Stimulated activated CD8-positive, alpha-beta memory T cell treated with anti-CD3 and anti-CD28 coated beads, Interleukin-12 subunit alpha, Interleukin-12 subunit beta, amount 100 ng/mL, for 1 hour (primary cell): ENCODE data around the gene ARAP1.
"Not testable (repeated sequence)": the region's sequence is repeated elsewhere in the genome, so short reads cannot be mapped to it uniquely, and the experiment has no call there.

Experiments used
- DNase-seq: peaks from one replicate; pipeline ENCODE4 v3.0.0-alpha.2; 2020; ENCODE audit warnings: low read depth

Gene ARAP1

DNA sequence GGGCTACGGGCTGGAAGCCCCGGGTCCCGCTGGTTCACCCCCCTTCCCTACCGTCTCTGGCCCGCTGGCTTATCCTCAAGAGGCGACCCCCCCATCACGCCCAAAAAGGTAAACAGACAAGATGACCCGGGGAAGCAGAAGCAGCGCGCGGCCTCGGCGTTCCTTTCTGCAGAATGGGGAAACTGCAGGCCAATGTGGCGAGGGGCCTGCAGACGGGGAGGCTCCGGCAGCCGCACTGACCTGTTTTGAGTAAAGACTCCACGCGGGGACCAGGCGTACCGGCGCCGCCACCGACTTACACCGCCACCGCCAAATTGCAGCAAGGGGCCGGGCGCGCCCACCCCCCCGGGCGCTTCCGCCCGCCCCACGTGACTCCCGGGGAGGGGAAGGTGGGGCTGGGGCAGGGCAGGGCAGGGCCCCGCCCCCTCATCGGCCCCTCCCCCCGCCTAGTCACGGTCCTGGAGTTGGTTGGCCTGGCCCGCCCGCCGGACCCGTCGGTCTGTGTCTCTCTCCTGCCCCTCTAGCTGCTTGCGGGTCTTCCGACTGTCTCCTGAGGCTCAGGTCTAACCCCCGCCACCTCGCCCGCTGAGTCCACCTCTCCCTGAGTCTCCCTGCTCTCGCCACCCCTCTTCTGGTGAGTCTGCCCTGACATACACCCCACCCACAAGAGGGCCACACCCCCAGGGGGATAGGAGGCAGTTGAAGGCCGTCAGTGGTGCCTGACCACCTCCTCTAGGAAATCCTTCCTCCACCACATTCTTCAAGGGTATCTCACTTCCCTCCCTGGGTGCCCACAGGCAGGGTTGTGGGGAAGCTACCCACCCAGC is at the start of gene ARAP1:
ARAP1 (minus strand) TSS at position 321 of the 827 bp plus-strand sequence. CDS start 25,280 bp downstream, outside the sequence.
- DNase-seq = peak; percentile 49

DNA sequence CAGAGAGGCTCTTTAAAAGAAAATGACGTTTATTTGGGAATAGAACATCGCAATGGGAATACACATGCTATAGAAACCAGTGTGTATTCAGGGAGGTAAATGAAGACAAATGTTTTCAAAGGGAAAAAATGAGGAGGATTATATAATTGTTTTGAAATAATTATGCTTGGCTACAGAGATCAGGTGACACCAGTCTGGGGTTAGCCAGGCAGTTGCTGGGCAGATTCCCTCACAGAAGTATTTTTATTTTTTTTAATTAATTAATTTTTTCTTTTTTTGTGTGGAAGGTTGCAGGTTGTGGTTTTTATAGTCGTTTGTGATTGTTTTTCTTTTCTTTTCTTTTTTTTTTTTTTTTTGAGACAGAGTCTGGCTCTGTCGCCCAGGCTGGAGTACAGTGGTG is 47.2 kb upstream of the ARAP1 start:
- no peak for DNase-seq

DNA sequence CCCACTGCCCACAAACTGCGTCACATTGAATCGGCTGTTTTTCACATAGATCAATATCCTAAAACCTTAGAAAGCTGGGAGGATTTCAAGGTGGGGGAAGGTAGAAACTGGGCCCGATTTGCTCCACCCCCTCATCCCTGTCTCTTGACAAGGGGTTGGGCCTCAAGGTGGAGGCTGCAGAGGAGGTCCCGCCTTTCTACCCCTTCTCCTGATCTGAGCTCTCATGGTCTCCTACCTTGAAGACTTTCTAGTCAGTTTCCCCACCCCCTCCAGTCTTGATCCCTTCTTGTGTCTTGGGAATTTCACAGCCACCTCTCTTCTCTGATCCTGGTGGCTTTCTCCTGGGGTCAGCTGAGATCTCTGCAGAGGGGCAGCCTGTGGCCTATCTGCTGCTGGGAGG is 46.2 kb upstream of the ARAP1 start:
- no peak for DNase-seq

DNA sequence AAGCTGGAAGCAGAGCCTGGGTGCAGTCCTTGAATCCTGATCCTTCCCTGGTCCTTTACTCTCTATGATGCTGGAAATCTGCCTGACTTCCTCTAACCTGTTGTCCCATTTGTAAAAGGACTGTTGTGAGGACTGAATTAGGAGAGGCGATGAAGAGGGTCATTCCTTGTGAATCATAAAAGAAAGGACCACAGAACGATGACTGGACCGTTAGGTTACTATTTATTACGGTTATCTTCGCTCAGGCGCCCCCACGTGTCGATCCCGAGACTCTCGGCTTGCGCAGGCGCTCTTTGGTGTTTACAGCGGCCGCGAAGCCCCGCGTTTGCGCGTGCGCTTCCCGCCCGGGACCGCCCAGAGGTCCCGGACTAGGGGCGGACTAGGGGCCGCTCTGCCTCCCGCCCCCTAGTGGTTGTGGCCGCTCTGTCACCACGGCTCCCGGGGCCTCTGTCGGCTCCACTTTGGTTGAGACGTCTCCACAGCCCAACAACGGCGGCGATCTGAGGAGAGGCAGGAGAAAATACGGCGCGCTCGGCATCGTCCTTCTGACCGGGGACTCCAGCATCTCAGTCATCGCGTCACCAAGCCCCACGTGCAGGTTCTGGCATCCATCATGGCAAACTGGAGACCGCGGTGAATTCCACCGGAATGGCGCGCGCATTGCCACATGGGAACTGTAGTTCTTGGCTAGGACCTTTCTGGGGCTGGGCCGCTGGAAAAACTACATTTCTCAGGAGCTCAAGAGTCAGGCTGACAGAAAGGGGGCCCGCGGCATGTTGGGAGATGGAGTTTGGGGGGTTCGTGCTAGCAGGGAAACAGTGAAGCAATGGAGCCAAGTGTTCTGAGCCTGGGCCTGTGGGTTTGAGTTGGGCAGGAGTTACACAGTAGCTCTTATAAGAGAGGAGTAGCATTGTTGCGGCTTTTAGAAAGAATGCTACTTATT is 41.5 kb upstream of the ARAP1 start, which contains the start of gene STARD10:
STARD10 (minus strand) TSS at position 623 of the 943 bp plus-strand sequence. CDS start 12,866 bp downstream, outside the sequence.
- peak; percentile 92 for DNase-seq

- no peak for DNase-seq
Observed at GRCh38 chr11:72793076-72793424, 40.8 kb upstream of the ARAP1 start.

DNA sequence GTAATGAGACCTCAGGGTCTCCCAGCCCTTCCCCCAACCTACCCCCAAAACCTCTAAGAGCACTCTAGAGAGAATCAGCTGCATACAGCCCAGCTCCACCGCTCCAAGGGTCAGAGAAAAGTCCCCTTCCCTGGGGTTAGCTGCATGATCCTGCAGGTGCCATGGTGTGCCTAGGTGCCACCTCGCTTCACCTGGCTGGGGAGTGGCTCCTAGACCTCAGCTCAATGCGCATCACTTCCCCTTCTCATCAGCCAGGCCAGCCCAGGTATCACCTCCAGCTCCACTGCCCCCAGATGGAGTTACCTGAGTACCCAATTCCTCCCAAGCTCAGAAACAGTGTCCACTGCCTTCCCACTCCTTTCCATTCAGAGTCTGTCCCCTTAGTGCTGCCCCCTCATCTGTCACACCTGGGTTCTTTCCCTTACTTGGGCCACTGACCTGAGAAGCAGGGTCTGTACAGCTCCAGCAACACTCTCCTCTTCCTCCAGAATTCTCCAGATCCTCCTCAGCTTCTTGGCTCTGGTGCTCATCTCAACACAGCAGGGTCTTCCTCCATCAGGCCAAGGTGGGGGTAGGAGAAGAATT is 40.3 kb upstream of the ARAP1 start:
- DNase-seq = no peak

GRCh38 chr11:72791228-72791627 is 39.0 kb upstream of the ARAP1 start:
- DNase-seq = not testable (repeated sequence)

DNA sequence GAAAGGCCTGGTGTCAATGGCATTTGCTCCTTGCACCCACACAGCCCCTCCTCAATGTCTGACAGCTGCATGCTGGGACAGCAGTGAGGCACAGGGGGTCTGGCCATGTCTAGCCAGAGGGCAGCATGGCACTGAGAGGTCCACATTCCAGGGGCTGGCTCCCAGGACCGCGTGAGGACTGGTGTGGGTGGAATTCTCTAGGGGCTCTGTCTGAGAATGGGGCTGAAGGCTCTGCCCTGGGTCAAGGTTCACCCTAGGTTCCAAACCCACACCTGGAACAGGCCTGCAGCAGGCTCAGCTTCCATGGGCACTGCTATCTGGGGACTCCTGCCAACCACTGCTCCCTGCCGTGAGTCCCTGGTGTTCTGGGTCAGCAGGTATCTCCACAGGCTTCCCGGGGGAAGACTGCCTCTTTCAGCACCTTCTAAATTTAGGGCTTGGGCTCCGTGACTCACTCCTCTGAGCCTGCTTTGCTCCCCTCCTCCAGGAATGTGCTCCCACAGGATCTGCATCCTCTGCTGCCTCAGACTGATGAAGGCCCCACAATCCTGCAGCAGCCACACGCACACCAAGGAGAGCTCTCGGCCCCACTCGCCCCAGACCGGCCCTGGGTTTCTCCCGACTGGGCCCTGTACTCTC is 37.4 kb upstream of the ARAP1 start:
- DNase-seq = no peak

GRCh38 chr11:72788241-72788640 is 36.0 kb upstream of the ARAP1 start:
- no peak for DNase-seq

DNA sequence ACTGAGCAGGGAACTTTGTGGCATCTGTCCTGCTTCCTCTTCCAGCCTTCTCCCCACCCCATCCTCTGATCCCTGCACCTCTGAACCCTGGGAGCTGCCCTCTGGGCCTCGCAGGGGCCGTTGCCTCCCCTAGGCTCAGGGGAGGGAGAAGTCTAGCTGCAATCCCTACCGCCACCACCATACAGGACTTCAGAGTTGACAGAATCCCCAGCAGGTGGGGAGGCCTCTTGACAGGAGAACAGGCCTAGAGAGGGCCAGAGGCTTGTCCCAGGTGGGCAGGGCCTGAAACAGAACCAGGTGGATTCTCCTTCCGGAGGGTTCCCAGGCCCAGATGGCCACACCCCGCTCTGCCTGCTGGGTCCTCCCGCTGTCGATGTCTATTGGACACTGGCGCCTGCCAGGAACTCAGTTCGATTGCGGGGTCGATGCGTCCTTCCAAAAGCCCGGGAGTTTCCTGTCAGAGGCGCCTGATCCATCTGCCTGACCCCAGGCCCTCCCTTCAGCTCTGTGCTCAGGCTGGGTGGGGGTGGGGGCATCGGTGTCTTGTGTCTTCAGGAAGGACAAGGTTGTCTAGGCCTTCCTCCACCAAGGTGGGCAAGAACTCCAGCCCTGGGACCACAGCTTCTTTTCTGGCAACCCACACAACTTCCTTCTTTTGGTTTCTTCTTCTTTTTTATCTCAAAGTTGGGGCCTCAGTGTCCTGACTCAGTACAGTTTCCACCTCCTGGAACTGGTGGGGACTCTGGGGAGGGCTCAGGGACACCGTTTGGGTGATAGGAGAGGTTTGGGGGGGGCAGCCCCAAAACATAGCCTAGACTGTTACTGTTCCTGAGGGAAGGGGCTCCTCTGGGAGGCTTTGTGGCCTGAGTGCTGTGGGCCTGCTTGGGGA is 35.3 kb upstream of the ARAP1 start:
- DNase-seq = no peak

DNA sequence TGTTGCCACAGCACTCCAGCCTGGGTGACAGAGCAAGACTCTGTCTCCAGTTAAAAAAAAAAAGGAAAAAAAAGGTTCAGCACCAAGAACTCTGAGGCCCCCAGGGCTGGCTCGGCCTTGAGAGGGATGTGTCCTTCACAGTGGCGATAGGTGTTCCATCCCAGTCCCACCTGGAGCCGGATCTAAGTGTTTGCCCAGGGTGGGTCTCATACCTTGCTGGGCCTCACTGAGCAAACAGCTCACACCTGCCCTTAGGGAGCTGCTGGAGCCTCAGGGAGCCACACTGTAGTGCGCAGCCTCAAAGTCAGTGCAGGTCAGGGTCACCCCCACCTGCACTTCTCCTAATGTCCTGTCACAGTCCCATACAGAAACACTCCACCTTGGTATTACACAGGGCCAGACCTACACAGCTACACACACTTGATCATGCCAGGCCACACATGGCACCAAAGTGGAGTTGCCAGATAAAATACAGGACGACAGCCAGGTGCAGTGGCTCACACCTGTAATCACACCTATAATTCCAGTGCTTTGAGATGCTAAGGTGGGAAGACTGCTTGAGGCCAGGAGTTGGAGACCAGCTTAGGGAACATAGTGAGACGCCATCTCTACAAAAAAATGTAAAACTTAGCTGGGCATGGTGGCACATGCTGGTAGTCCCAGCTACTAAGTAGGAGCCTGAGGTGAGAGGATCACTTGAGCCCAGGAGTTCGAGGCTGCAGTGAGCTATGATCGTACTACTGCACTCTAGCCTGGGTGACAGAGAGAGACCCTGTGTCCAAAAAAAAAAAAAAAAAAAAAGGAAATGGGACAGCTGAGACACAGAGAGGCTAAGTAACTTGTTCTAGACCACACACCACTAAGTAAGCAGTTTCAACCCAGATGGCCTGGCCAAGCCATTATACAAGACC is 34.4 kb upstream of the ARAP1 start:
- DNase-seq = no peak

- no peak for DNase-seq
Observed at GRCh38 chr11:72784662-72785061, 32.5 kb upstream of the ARAP1 start.

- DNase-seq = no peak
Observed at GRCh38 chr11:72783144-72783905, 31.1 kb upstream of the ARAP1 start.

DNA sequence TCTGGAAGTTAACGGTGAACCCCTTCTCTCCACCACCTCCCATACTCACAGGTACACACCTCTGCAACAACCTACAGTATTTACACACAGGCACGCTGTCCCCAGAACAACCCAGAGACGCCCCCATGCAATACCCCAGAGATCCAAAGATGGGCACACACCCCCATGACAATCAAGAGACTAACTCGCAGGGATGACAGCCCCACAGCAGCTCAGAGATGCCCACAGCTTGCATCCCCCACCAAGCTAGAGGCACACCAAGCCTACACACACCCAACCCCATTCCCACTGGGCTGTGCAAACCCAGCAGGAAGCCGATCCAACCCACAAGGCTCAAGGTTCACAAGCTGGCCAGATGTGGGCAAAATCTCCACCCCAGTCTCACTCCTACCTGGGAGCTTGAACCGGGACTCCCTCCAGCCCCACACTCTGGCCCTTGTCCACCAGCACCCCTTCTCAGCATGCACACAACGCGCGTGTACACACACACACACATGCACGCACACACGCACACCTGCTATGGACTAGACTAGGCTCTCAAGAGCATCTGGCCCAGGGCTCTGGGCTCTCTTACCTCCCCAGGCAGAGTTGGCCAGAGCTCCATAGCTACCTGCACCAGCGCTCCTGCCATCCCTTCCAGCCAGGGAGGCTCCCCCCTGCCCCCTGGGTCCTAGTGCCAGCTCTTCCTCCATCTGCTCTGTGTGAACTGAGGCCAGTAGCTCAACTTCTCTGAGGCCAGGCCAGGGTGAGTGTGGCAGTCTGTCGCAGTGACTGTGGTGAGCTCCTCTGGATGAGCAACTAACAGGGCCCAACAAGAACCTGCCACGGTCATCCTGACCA is 30.1 kb upstream of the ARAP1 start:
- no peak for DNase-seq

DNA sequence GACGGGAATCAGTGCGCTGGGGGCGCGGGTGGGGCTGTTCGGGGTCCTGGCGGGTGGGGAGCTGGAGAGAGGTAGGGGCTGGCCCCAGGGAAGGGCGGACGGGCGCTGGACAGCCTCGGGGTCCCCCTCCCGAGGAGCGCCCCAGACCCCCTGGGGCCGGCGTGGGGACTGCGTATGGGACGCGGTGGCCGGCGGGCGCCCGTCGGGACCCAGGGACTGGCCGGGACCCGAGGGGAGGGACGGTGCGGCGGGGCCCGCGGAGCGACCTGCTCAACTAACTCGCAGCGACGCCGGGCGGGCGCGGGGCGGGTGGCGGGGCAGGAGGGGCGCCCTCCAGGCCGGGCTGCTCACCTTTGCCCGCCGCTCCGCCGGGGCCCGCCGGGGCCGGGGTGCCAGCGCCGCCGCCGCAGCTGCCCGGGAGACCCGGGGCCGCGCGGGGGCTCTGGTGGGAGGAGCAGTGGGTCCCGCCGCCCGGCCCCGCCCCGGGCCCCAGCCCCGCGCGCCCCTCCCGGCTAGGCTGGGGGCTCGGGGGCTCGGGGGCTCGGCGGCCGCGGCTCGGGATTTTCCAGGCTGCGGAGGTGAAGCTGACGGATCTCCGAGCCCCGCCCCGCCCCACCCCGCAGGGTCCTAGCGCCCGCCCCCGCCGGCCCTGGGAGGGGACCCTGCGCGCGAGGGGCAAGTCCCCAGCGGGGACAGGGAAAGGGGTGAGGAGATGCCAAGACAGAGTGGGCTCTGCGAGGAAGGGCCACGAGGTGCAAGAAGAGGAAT is 29.3 kb upstream of the ARAP1 start:
- peak; percentile 36 for DNase-seq

DNA sequence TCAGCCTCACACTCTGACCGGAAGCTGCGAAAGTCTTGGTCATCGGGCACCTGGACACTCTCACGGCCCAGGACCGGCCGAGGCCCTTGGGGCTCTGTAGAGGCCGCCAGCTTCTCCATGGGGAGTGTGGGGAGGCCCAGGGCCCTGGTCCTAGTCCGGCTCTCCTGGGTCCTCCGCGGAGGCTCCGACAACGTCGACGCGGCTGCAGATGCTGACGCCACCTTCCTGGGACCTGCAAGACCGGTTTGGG is 28.8 kb upstream of the ARAP1 start:
- DNase-seq = no peak

DNA sequence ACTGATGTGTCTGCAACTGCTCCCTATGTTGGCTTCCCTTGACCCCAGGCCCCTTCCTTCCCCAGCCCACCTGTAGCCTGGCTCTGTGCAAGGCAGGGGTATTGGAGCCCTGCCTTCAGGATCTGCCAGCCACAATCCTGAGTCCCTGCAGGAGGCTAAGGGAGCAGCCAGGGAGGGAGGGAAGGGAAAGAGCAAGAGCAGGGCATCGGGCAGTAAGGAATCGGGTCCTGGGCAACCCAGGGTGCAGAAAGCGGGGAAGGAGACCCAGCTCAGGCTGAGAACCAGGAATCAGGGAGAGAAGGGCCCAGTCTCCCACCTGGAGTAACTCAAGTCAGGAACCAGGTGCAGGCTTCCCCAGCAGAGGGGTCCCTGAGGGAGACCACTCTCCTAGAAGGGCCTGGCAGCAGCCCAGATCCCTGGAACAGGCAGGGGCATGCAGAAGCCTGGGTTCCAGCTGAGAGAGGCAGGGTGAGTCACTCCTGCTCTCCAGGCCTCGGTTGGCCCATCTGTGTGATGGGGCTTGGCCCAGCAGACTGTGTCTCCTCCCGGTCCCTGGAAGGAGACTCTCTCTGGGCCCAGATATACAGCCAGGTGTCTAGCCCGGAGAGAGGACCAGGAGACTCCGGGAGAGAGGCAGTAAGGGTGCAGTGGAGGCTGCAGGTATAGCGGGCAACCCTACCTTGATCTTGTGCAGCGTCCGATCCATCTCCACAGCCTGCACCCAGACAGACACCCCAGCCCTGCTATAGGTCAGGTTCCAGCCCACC is 28.3 kb upstream of the ARAP1 start:
- DNase-seq = no peak
